Fibroblast of peridontal ligament (primary cell): ENCODE results near the gene ZNHIT1.

Source experiments
- DNase-seq: peaks from one replicate; pipeline ENCODE4 v3.0.0-alpha.2; 2010; ENCODE audit errors: extremely low read depth

Gene ZNHIT1

DNA sequence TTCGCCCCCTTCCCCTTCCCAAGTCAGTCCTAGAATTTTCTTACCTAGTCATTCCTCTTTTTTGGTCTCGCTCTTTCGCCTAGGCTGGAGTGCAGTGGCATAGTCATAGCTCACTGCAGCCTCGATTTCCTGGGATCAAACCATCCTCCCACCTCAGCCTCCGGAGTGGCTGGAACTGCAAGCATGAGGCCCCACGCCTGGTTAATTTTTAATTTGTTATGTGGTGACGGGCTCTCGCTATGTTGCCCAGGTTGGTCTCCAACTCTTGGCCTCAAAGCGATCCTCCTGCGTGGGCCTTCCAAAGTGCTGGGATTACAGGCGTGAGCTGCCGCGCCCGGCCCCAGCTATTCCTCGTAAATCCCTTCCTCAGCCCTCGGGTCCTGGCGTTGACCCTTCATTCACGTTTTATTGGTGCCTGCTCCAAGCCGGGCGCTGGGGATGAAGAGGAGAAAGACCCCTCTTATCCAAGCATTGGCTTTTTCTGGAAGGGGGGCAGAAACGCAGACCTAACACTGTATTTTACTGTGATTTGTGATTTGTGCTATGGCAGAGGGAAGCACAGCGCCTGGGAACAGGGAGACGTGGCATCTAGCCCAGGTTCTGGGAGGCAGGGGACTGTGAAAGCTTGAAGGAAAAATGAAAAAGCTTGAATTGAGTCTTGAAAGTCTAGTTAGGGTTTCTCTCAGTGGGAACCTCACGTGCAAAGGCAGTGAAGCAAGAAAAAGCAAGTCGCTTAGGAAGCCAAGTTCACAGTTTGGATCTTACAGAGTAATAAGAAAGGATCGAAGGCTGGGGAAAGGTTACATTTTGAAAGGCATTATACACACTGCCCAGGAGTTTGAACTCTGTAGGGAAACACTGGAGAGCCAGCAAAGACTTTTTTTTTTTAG is 516 bp downstream of the ZNHIT1 start:
- DNase-seq: peak; percentile 27

DNA sequence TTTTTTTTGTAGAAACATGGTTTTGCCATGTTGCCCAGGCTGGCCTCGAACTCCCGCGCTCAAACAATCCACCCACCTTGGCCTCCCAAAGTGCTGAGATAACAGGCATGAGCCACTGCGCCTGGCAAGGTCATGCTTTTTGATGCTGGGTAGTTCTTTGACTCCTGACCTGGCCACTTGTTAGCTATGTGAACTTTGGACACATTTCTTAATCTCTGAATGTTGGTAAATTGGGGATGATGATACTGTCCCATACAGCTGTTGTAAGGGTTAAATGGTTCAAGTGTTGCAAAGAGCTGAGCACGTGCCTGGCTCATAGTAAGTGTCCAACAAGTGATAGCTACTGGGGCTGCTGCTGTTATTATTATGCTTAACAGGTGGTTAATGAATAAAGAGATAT is 2.3 kb downstream of the ZNHIT1 start:
- DNase-seq: no peak

DNA sequence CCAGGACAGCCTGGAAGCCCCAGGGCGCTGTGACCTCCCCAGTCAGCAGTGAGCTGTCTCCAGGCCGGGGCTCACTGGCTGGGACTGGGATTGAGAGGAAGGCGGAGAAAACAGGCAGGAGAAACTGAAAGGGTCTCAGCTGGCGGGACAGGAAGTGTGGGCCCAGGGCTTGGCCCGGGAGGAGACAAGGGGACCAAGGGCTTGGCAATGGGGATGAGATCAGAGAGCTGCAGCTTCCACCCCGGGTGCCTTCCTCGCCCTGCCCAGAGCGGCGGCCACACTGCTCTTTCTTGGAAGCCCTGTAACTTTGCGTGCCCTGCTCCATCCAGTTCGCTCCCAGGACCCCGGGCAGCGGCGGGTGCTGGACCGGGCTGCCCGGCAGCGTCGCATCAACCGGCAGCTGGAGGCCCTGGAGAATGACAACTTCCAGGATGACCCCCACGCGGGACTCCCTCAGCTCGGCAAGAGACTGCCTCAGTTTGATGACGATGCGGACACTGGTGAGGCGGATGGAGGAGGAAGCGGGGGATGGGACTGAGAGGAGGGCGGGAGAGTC is 4.4 kb downstream of the ZNHIT1 start:
- DNase-seq: no peak

GRCh38 chr7:101223528-101223927 is 5.6 kb downstream of the ZNHIT1 start:
- no peak for DNase-seq

GRCh38 chr7:101225650-101226049 is 7.7 kb downstream of the ZNHIT1 start:
- DNase-seq: no peak

GRCh38 chr7:101226721-101227120 is 8.8 kb downstream of the ZNHIT1 start:
- peak; percentile 78 for DNase-seq

DNA sequence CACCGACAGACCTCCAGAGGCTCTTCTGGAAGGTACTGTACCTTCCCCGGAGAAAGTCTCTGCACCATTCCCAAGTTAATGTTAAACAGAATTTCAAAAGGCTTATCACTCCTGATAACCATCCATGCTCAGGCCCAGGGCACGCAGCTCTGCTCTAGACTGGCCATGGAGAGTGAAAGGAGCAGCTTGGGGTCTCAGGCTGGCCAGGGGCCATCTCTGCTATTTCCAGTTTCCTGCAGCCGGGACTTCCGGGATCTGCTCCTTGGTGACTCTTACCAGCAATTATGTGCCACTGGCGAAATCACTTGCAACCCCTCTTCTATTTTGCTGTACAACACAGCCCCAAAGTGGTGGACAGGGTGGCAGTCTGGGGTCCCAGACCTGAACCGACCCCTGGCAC is 13.7 kb downstream of the ZNHIT1 start:
- no peak for DNase-seq

DNA sequence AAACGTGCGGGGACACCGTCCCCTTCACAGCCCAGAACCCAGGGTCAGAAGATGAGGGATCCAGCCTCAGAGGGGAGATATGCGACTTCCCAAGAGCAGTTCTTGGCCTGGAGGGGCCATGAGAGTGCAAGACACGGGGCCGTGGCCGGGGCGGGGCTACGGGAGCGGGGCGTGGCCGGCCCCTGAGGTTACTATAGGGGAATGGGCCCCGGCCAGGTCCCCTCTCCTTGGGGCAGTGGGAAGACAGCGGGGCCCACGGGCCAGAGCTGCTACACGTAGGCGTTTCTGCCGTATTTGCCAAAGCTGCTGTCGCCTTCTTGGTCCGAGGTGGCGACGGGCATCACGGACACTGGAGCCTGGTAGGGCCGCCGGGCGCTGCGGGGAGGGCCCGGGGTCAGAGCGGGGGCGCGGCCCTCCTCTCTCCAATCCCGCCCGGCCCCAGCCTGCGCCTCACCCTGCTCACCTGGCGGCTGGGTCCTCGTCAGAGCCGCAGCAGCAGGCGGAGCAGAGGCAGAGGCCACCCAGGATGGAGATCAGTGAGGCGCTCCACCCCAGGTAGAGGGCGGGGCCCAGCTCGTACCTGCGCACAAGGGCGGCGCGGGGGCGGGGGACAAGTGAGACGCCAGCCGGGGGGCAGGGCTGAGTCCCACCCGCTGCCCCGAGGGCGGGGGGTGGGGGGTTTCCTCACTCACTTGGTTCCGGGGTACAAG is 14.3 kb downstream of the ZNHIT1 start:
- no peak for DNase-seq

DNA sequence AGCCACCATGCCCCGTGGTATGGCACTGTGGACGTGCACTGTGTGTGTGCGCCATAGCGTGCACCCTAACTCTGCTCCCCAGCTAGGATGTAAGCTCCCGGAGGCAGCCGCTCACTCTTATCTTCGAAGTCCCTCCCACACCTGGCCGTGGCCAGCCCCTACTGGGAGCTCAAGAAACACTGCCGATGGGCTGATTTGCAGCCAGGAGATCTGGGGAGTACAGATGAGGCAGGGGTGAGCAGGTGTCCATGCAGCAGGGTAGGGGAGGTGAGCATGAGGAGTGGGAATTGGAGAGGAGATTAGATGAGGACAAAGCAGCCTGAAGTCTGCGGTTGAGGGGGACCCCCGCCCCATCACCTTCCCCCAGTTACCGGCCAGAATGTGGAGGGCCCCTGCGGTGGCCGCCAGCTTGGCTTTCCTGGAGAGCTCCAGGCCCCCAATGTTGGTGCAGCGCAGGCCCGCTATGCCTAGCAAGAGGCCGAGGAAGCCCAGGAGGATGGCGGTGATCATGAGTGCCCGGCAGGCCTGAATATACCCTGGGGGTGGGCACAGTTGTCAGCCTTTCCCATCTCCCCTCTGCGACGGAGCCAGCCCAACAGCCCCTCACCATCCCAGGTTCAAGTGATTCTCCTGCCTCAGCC is 16.1 kb downstream of the ZNHIT1 start:
- no peak for DNase-seq

- no peak for DNase-seq
These were observed 16.7 kb downstream of the ZNHIT1 start for GRCh38 chr7:101234636-101235035.

DNA sequence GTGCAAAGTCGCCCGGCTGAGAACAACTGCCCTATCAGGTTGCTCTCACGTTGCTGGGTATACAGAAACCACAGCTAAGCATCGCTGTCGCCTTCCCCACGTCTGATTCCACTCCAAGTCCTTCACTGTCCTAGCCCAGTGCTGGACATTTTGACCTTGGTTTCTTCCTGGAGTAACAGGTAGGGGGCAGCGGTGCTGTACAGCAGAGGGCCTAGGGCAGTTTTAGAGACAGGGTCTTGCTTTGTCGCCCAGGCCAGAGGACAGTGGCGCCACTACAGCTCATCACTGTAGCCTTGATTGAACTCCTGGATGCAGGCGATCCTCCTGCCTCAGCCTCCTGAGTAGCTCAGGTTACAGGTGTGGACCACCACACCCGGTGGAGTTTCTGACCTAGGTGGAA is 17.1 kb downstream of the ZNHIT1 start:
- DNase-seq: no peak

GRCh38 chr7:101235522-101235921 is 17.6 kb downstream of the ZNHIT1 start:
- DNase-seq: no peak

DNA sequence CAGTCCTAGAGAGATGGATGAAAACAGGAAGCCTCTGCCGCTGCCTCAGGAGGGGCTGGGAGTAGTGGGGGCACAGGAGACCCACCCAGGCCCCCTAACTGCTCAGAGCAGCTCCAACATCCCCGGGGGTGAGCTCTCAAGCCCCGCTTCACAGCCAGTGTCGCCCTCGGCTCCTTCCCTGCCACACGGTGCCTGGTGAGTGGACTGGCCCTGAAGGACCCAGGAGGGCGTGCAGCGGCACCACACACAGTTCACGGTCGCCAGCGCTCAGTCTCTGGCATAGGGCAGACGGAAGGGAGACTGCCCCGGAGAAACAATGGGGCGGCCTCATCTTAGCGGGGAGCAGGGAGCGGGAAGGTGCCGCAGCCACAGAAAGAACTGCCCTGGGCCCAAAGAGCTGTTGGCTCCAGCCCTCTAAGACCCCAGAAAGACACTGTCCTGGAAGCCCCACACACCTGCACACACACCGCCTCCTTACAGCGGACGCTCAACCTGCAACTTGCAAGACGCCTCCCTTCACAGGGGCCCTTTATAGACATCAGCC is 18.4 kb downstream of the ZNHIT1 start:
- DNase-seq: no peak

DNA sequence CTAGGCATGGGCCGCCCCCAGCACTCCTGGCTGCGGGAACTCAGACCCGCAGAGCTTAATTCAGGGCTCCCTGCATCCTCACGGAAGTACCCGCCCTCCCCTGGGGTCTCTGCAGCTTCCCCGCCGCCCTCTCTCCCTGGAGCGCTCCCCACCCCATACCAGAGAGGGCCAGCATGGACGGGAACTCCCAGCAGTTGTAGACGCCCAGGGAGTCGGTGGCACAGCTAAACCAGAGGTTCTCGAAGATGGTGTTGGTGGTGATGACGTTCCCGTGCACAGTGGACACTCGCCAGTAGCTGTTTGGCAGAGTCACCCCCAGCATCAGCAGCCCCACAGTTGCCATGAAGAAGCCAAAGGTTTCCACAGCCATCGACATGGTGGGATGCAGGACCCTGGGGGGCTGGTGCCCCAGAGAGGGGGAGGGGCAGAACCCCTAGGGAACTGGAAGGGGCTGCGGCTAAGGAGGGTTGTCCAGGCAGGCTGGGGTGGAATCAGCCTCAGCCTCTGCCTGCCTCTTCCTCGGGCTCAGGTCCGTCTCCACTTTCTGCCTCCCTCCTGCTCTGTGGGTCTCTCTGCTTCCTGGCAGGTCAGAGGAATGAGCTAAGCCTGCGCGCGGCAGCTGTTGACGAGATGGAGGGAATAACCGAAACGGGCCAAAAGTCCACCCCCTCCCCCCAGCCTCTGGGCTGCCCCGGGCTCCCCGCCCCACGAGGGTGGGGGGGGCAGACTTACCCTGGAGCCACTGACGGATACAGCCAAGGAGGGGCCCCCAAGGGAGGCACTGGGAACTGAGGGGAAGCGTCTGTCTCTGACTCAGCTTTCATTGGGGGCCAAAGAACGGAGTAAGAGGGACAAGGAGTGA is 19.5 kb downstream of the ZNHIT1 start, which contains the start of gene CLDN15:
CLDN15 (minus strand) TSS at position 597 of the 862 bp plus-strand sequence; CDS start at position 376, 221 bp downstream.
- peak; percentile 13 for DNase-seq

DNA sequence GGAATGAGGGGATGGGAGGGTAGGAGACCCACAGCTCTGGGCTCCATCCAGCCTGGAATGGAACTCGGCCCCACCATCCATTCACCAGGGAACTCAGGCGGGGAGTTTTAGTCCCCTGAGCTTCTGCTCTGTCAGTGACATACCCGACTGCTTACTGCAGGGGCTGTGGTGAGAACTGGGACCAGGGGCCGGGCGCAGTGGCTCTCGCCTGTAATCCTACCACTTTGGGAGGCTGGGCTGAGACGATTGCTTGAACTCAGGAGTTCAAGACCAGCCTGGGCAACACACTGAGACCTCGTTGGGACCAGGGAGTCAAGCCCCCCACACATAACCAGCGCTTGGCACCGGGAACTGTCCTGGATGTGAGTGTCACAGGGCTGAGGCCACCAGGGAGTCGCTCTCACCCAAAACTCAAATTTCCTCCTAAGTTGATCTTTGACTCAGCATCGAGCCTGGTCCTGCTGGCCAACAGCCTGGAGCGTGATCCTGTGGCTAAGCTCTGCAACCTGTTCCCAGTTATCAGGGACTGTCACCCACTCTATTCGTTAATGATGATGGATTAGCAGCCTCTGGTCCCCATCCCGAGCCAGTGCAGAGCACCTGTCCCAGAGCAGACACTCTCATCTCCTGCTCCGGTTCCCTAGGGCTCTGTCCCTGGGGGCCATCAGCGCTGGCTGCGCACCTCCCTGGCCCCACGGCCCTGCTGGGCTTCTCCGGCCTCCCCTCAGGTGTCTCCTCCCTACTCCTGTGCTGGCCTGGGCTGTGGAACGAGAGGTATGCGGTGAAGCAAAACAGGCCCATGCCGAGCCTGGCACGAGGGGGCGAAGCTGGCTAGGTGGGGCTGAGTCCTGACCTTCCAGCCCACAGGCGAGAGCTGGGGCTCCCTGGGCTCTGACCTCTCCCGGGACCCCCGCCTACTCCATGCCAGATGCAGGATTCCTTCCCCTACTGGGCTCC is 20.5 kb downstream of the ZNHIT1 start:
- no peak for DNase-seq

GRCh38 chr7:101239191-101239950 is 21.4 kb downstream of the ZNHIT1 start:
- DNase-seq: no peak

DNA sequence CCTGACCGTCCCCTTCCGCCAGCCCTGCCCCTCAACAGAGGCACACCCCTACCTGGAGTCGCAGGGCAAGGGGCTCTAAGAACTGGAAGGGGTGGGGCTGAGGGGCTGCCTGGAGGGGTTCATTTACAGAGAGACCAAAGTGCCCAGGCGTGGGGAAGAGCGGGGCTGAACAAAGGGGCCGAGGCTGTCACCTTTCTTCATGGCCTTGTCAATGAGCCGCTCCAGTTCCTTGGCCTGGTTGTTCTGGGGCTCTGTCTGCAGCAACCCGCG is 21.9 kb downstream of the ZNHIT1 start:
- DNase-seq: no peak

DNA sequence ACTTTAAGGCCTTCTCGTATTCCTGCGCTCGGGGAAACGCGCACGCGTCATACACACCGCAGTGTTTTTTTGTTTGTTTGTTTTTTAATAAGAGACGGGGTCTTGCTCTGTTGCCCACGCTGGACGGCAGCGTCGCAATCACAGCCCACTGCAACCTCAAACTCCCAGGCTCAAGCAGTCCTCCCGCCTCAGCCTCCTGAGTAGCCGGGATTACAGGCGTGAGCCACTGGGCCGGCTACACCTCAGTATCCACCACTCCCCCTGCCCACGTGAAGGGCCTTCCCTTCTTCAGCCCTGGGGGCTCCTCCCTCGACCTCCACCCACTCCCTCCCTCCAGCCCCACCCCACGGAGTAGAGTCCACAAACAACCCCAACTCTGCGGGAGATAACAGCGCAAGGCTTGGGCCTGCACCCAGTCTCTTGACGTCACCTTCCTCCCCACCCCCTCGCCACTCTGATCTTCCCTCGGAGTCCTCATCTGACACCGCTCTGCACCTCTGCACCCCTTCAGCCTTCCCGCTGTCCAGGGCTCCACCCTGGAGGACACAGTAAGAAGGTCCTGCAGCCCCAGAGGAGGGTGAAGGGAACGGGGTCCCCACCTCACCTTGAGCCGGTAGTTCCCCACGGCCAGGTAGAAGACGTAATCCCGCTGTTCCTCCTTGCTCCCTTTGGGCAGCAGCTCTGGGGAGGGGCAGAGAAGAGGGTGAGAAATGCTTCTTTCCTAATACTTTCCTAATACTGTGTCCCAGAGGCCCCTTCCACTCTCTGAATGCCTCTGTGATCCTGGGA is 22.5 kb downstream of the ZNHIT1 start:
- DNase-seq: no peak

GRCh38 chr7:101241015-101241363 is 23.0 kb downstream of the ZNHIT1 start:
- DNase-seq: no peak
